Renal cortical epithelial cell (primary cell): Measurements from ENCODE around the gene ATRNL1. TPM values are rescaled to one million over a fixed set of nuclear protein-coding genes. Genes with fewer than 3 reads are reported as not detected.

Source experiments
- DNase-seq: peaks from one replicate; pipeline ENCODE4 v3.0.0-alpha.2; 2011; ENCODE audit warnings: low read depth
- total RNA-seq: library from RNA; depleted of rRNA; stranded (reverse); fragments of >200 nt; gene quantifications from 2 replicates; pipeline ENCODE4 v1.2.3, GENCODE V29; 2014

The ATRNL1 gene
- total RNA-seq, 1 donor from 2014 or later, result 12.3 TPM

- peak; percentile 33 for DNase-seq
These were observed 887.9 kb downstream of the ATRNL1 start for GRCh38 chr10:115981081-115981480.

DNA sequence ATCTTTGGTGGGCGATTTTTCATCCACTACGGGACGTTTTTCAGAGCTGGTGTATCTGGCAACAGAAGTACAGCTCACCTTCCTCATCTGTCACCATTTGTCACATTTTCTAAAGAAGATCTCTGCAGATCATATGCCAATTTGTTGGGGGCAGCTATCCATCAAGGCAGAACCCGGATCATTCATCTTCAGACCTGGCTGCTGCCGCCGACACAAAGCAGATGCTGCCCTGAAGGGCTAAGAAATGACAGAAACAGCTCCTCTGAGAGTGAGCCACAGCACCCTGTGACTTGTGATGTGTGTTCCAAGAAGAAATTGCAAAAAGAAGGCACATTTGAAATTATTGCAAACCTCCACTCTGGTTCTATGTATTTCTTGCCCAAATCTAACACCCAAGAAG lies 888.9 kb downstream of the ATRNL1 start:
- DNase-seq, result no peak

GRCh38 chr10:115982526-115982925 lies 889.4 kb downstream of the ATRNL1 start:
- no peak for DNase-seq

- no peak for DNase-seq
These were observed 892.6 kb downstream of the ATRNL1 start for GRCh38 chr10:115985786-115986185.

DNA sequence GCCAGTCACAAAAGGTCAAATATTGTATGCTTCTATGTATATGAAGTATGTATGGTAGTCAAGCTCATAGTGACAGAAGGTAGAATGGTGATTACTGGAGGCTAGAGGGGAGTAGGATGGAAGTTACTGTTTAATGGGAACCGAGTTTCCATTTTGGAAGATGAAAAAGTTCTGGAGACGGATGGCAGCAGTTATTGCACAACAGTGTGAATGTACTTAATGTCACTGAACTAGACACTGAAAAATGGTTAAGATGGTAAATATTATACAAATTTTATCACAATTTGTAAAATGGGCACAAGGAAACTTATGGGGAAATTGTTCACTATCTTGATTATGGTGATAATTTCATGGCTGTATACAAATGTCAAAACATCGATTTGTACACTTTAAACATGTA lies 895.2 kb downstream of the ATRNL1 start:
- no peak for DNase-seq

GRCh38 chr10:115989621-115990020 lies 896.5 kb downstream of the ATRNL1 start:
- DNase-seq, result peak; percentile 53

- no peak for DNase-seq
These were observed 899.2 kb downstream of the ATRNL1 start for GRCh38 chr10:115992236-115992986.

DNA sequence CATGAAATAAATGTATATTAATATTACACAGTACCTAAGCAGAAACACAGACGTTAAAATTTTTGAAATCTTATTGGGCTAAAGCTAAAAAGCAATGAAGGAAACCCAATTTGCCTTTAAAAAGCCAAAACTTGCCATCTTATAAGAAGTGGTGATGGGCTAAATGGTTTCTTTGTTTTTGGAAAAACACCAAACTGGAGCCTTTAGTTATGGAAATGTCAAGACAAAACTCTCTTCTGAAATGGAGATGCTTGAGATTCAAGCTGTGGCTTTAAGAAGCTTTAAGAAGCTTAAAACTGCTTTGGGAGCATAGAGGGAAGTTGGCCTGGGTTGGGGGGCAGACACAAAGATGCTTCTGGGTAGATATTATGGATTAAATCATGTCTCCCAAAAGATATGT lies 902.9 kb downstream of the ATRNL1 start:
- no peak for DNase-seq

DNA sequence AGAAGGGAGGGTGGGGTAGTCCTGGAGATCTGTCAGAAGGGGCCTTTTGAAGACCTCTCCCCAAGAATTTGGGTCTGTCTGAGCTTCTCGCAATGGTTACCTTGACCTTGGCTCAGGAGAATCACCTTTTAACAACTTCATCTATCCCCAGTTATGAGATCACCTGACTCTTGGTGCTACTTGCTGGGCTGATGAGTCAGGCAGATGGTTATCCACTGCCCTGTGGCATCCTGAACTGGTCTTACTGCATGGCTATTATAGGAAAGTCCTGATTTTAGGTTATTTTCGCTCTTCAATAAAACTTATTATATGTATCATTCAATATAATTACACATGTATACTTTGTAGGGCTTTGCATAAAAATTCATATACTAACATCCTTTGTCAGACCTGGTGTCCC lies 905.1 kb downstream of the ATRNL1 start:
- no peak for DNase-seq

Other genes starting within 250 kb of the ATRNL1 start
- gene TRUB1, start 155.2 kb upstream of the ATRNL1 start, total RNA-seq, result 47.0 and 56.4 TPM in 2 replicates